Fibroblast of lung (primary cell): Measurements from ENCODE around the gene TNP2. TPM values are rescaled to one million over a fixed set of nuclear protein-coding genes. Genes with fewer than 3 reads are reported as not detected.
"Not testable (repeated sequence)": the region's sequence is repeated elsewhere in the genome, so short reads cannot be mapped to it uniquely, and the experiment has no call there.

Experiments used
- DNase-seq, 2 donors: peaks; one replicate each; pipeline versions ENCODE4 v3.0.0 to v3.0.0-alpha.2; 2010; ENCODE audit warnings: low read depth in 2 of 2
- H2AFZ ChIP-seq: 2 replicates; pipeline ENCODE4 v1.5.1; 2012; ENCODE audit warnings: low read length, control low read depth, inconsistent platforms
- H3K27ac ChIP-seq: 2 replicates; pipeline ENCODE4 v1.5.1; 2011; ENCODE audit warnings: low read length, control low read depth; ENCODE audit not compliant: insufficient read depth
- H3K27me3 ChIP-seq: 2 replicates; pipeline ENCODE4 v1.5.1; 2011; ENCODE audit warnings: mild to moderate bottlenecking, low read length; ENCODE audit not compliant: control insufficient read depth, insufficient read depth
- H3K36me3 ChIP-seq: 2 replicates; pipeline ENCODE4 v1.5.1; 2011; ENCODE audit warnings: low read length; ENCODE audit not compliant: control insufficient read depth, insufficient read depth
- H3K4me1 ChIP-seq: 2 replicates; pipeline ENCODE4 v1.5.1; 2011; ENCODE audit warnings: low read length; ENCODE audit not compliant: control insufficient read depth, insufficient read depth; ENCODE audit errors: extremely low read depth
- H3K4me2 ChIP-seq: 2 replicates; pipeline ENCODE4 v1.5.1; 2011; ENCODE audit warnings: low read length, control low read depth; ENCODE audit not compliant: insufficient read depth; ENCODE audit errors: extremely low read depth
- H3K4me3 ChIP-seq, 4 experiments: fragments of 200-600 bp in 1 of 4; sonication (generic) in 1 of 4; replicated peaks in 1 of 4; 2 replicates each; pipeline ENCODE4 v1.5.1; 2011 to 2016; ENCODE audit warnings: low read length in 4 of 4, low read depth in 3 of 4, mild to moderate bottlenecking in 3 of 4, control low read depth in 2 of 4, inconsistent platforms in 1 of 4, mixed read lengths in 1 of 4; ENCODE audit not compliant: insufficient read depth in 1 of 4; ENCODE audit errors: control extremely low read depth in 1 of 4
- H3K79me2 ChIP-seq: 2 replicates; pipeline ENCODE4 v1.5.1; 2012; ENCODE audit warnings: mild to moderate bottlenecking, low read length, inconsistent platforms; ENCODE audit not compliant: control insufficient read depth, insufficient read depth
- H3K9ac ChIP-seq: 2 replicates; pipeline ENCODE4 v1.5.1; 2011; ENCODE audit warnings: mild to moderate bottlenecking, low read length, control low read depth; ENCODE audit not compliant: insufficient read depth
- H3K9me3 ChIP-seq: 2 replicates; pipeline ENCODE4 v1.5.1; 2012; ENCODE audit warnings: low read depth, low read length; ENCODE audit not compliant: control insufficient read depth, insufficient read depth
- H4K20me1 ChIP-seq: 2 replicates; pipeline ENCODE4 v1.5.1; 2011; ENCODE audit warnings: low read length; ENCODE audit not compliant: control insufficient read depth, insufficient read depth; ENCODE audit errors: extremely low read depth
- EZH2 ChIP-seq: IDR thresholded peaks from 2 replicates; pipeline ENCODE4 v1.5.1; 2012; ENCODE audit warnings: low read length, control low read depth, mild to moderate bottlenecking; ENCODE audit errors: missing control alignments
- polyA plus RNA-seq, 2 donors: library from polyadenylated mRNA; depleted of rRNA in 1 of 2; stranded (reverse) in 1 of 2; unstranded in 1 of 2; fragments of >200 nt; gene quantifications; 2 replicates each; pipeline ENCODE4 v1.2.1, GENCODE V29; 2011 to 2012; ENCODE audit warnings: missing spikeins in 1 of 2
- total RNA-seq: library from RNA; depleted of rRNA; stranded (reverse); fragments of >200 nt; gene quantifications from 2 replicates; pipeline ENCODE4 v1.2.1, GENCODE V29; 2014
- TF ChIP-seq, protein P1 (sequence below), 2 donors: IDR thresholded peaks in 1 of 2; conservative IDR thresholded peaks in 1 of 2; 1 replicate in 1 of 2; 2 replicates in 1 of 2; pipeline ENCODE4 v1.5.1; 2011 to 2012; ENCODE audit warnings: low read length in 2 of 2, control low read depth in 1 of 2, inconsistent platforms in 1 of 2, low read depth in 1 of 2, mild to moderate bottlenecking in 1 of 2

TNP2 gene
- total and polyA plus RNA-seq, 2 donors (not counting 1 experiment from before 2014, with no cell fraction given) = not detected

DNA sequence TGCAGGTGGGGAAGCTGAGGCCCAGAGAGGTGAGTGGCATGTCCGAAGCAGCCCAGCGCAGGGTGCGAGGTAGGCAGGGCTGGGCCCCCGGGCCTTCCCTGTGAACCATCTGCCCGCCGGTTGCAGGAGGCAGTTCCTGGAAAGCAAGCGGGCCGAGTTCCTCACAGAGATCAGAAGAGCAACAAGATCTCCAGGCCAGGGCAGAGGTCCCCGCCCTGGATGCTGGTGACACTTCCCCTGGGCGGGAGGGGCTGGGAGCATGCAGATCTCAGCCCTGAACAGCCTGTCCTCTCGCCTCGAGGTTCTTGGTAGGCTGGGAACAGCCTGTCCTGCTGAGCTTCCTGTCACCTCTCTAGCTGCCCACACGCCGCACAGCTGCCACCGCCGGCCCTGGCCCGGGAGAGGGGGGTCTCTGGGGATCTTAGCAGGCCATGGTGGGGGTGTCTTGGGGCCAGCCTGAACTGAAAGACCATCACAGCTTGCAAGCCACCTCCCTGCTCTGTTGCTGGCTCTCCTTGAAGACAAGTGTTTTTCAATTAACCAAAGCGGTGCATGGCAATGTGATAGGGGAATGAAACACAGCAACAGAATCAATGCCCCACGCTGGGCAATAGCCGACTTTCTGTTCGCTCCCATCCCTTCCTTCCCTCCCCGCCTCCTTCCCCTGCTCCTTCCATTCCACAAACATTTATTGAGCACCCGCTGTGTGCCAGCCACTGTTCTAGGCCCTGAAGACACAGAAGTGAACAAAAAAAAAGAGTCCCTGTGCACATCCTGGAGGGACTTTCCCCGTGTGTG is 44.8 kb downstream of the TNP2 start:
- peaks cover 8% of the 10 kb centered on the region for H3K4me1 ChIP-seq
- no peak overlapping the region for H3K4me3 ChIP-seq
- TF ChIP-seq EZH2 = no peak
- TF ChIP-seq, protein P1, sequence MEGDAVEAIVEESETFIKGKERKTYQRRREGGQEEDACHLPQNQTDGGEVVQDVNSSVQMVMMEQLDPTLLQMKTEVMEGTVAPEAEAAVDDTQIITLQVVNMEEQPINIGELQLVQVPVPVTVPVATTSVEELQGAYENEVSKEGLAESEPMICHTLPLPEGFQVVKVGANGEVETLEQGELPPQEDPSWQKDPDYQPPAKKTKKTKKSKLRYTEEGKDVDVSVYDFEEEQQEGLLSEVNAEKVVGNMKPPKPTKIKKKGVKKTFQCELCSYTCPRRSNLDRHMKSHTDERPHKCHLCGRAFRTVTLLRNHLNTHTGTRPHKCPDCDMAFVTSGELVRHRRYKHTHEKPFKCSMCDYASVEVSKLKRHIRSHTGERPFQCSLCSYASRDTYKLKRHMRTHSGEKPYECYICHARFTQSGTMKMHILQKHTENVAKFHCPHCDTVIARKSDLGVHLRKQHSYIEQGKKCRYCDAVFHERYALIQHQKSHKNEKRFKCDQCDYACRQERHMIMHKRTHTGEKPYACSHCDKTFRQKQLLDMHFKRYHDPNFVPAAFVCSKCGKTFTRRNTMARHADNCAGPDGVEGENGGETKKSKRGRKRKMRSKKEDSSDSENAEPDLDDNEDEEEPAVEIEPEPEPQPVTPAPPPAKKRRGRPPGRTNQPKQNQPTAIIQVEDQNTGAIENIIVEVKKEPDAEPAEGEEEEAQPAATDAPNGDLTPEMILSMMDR (conservative IDR thresholded peaks at IDR 0.05 in 1 of 2, IDR thresholded peaks at IDR 0.05 in 1 of 2; ENCODE audit: low read depth in 1 of 2, low read length in 2 of 2) = no peak
- H3K36me3 ChIP-seq = no peaks in the 10 kb centered on the region
- H3K27me3 ChIP-seq = no peaks in the 10 kb centered on the region
- H3K9me3 ChIP-seq = no peaks in the 10 kb centered on the region
- no peaks in the 10 kb centered on the region for H4K20me1 ChIP-seq
- no peak for DNase-seq
- H2AFZ ChIP-seq = no peak overlapping the region
- no peaks in the 10 kb centered on the region for H3K79me2 ChIP-seq
- no peak overlapping the region for H3K27ac ChIP-seq
- H3K4me2 ChIP-seq = peak overlapping the region; percentile 16
- no peak overlapping the region for H3K9ac ChIP-seq

- not testable (repeated sequence) for H2AFZ ChIP-seq, H3K27me3 ChIP-seq, H3K9me3 ChIP-seq, H3K4me1 ChIP-seq, H3K9ac ChIP-seq, H3K27ac ChIP-seq, H3K4me2 ChIP-seq, H4K20me1 ChIP-seq, H3K36me3 ChIP-seq, DNase-seq, H3K4me3 ChIP-seq, H3K79me2 ChIP-seq
Observed at GRCh38 chr16:11220507-11220906, 48.6 kb downstream of the TNP2 start.

- H3K4me2 ChIP-seq = no peak overlapping the region
Observed at GRCh38 chr16:11219178-11219577, 49.9 kb downstream of the TNP2 start.

More at GRCh38 chr16:11219178-11219577, 49.9 kb downstream of the TNP2 start:
- Histone ChIP-seq H3K79me2 (no peaks in the 10 kb centered on the region), H3K9me3 (no peaks in the 10 kb centered on the region), H2AFZ (no peak overlapping the region), H3K27ac (no peak overlapping the region), H3K9ac (no peak overlapping the region), H3K27me3 (no peaks in the 10 kb centered on the region), H3K36me3 (no peaks in the 10 kb centered on the region), H3K4me1 (peaks cover under 1% of the 10 kb centered on the region), H4K20me1 (no peaks in the 10 kb centered on the region), H3K4me3 (no peak overlapping the region)
- TF ChIP-seq, protein P1 (conservative IDR thresholded peaks at IDR 0.05 in 1 of 2, IDR thresholded peaks at IDR 0.05 in 1 of 2; ENCODE audit: low read depth in 1 of 2, low read length in 2 of 2) = no peak
- no peak for TF ChIP-seq EZH2
- DNase-seq = peak in 1 of 2 donors; percentile 56
